ENCODE results near the gene ATG2A. TPM values are rescaled to one million over a fixed set of nuclear protein-coding genes. Genes with fewer than 3 reads are reported as not detected.

ATG2A gene
- total and polyA plus RNA-seq, 2 donors (not counting 3 experiments of a cell fraction or from before 2014, with no cell fraction given): 13.4 to 24.3 TPM

- CTCF ChIA-PET: interaction anchor here (0.7 to 5.2 kb wide), 7 partner anchors 8 to 79 kb away, joined by 3 to 77 read pairs (median 17); partner anchors contain the start of gene PPP2R5B
- H3K4me3 ChIP-seq (replicated peaks in 1 of 3; ENCODE audit: insufficient read depth in 1 of 3, low read depth in 1 of 3, low read length in 3 of 3): peak overlapping the region; percentile 54 to 92 (median 62)
- H3K9me1 ChIP-seq (replicated peaks; ENCODE audit: control insufficient read depth, extremely low read depth, insufficient read depth, low read length): no peaks in the 10 kb centered on the region
- peaks cover 39% of the 10 kb centered on the region for H3K79me2 ChIP-seq (ENCODE audit: control insufficient read depth, insufficient read depth, low read length)
- TF ChIP-seq POLR2AphosphoS5 (IDR thresholded peaks at IDR 0.05; ENCODE audit: insufficient read depth, low read depth, low read length) (no peak), POLR2A (IDR thresholded peaks at IDR 0.05; ENCODE audit: low read depth, low read length) (no peak), MYC (IDR thresholded peaks at IDR 0.05; ENCODE audit: low read depth, low read length) (no peak), EZH2 (IDR thresholded peaks at IDR 0.05; ENCODE audit: borderline replicate concordance, low read depth, low read length, severe bottlenecking) (no peak), JUN (IDR thresholded peaks at IDR 0.05; ENCODE audit: borderline replicate concordance, insufficient read depth, insufficient read length, low read depth) (no peak), GATA2 (IDR thresholded peaks at IDR 0.05; ENCODE audit: insufficient read depth, insufficient read length, low read depth, low read length) (no peak), FOS (IDR thresholded peaks at IDR 0.05; ENCODE audit: borderline replicate concordance, insufficient read depth, low read length) (no peak), CTCF (IDR thresholded peaks at IDR 0.05; ENCODE audit: extremely low read depth in 1 of 2, insufficient read depth in 1 of 2, low read depth in 1 of 2, low read length in 2 of 2) (no peak)
- TF ChIP-seq, protein P1, sequence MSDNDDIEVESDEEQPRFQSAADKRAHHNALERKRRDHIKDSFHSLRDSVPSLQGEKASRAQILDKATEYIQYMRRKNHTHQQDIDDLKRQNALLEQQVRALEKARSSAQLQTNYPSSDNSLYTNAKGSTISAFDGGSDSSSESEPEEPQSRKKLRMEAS (IDR thresholded peaks at IDR 0.05; ENCODE audit: insufficient read depth, insufficient read length): no peak
- H4K20me1 ChIP-seq (replicated peaks; ENCODE audit: control insufficient read depth, extremely low read depth, insufficient read depth, low read length): no peaks in the 10 kb centered on the region
- peak overlapping the region; percentile 91 for H3K9ac ChIP-seq (replicated peaks; ENCODE audit: extremely low read depth, insufficient read depth, low read length)
- H3K4me1 ChIP-seq (ENCODE audit: control insufficient read depth, extremely low read depth, insufficient read depth, low read length): peaks cover 22% of the 10 kb centered on the region
- POLR2A ChIA-PET: interaction anchor here (0.6 to 3.9 kb wide), 5 partner anchors 10 to 187 kb away, joined by 4 to 45 read pairs (median 6); no protein-coding TSS in a partner anchor
- no peaks in the 10 kb centered on the region for H3K9me3 ChIP-seq (replicated peaks; ENCODE audit: control insufficient read depth, insufficient read depth, low read length)
- intact Hi-C loops (cut with micrococcal nuclease) (no loop called here), dilution Hi-C loops (cut with MboI; ENCODE audit: extremely low pct_ligation_motif_present, low sequenced_read_pairs) (no loop called here)
- peaks cover 0 to 1% of the 10 kb centered on the region in 2 experiments for H3K36me3 ChIP-seq (ENCODE audit: control insufficient read depth in 2 of 2, extremely low read depth in 1 of 2, insufficient read depth in 2 of 2, low read length in 2 of 2)
- FAIRE-seq (no peak), DNase-seq (ENCODE audit: low read depth, low spot score) (peak; percentile 26)
- peak overlapping the region; percentile 67 for H3K4me2 ChIP-seq (ENCODE audit: insufficient read depth, low read length)
- H3K27ac ChIP-seq (ENCODE audit: insufficient read depth, low read depth, low read length): peak overlapping the region; percentile 71
- no peak overlapping the region for H2AFZ ChIP-seq (ENCODE audit: low read depth, low read length)
- BruUV-seq (replicated peaks): no TSS peak
- no peaks in the 10 kb centered on the region for H3K27me3 ChIP-seq (ENCODE audit: control insufficient read depth in 2 of 2, insufficient read depth in 2 of 2, low read length in 2 of 2)
Observed at GRCh38 chr11:64879244-64879900, 37.6 kb downstream of the ATG2A start.
